Putamen (tissue), 1 donor: ENCODE measurements around the gene AMN1.
"Not testable (repeated sequence)": the region's sequence is repeated elsewhere in the genome, so short reads cannot be mapped to it uniquely, and the experiment has no call there.

ENCODE experiments used
- DNase-seq: peaks from one replicate; pipeline ENCODE4 v3.0.0-alpha.2; 2016; ENCODE audit warnings: low spot score

The AMN1 gene

GRCh38 chr12:31685801-31686200, 43.0 kb downstream of the AMN1 start:
- no peak for DNase-seq

- DNase-seq = no peak
Observed at GRCh38 chr12:31682136-31682962, 46.5 kb downstream of the AMN1 start.

- DNase-seq = no peak
Observed at GRCh38 chr12:31672521-31672920, 56.3 kb downstream of the AMN1 start.

- DNase-seq = not testable (repeated sequence)
Observed at GRCh38 chr12:31669582-31669981, 59.2 kb downstream of the AMN1 start.

- DNase-seq = no peak
Observed at GRCh38 chr12:31669020-31669419, 59.8 kb downstream of the AMN1 start.

GRCh38 chr12:31664038-31664437, 64.8 kb downstream of the AMN1 start:
- DNase-seq = no peak

- DNase-seq = no peak
Observed at GRCh38 chr12:31663576-31663975, 65.2 kb downstream of the AMN1 start.

GRCh38 chr12:31662176-31662849, 66.5 kb downstream of the AMN1 start:
- no peak for DNase-seq

- DNase-seq = peak; percentile 92
Observed at GRCh38 chr12:31659087-31659942, 69.5 kb downstream of the AMN1 start, which contains the start of gene ETFBKMT. ETFBKMT (plus strand) TSS chr12:31659688; CDS start chr12:31661954, 2,266 bp downstream.

GRCh38 chr12:31658471-31659086, 70.2 kb downstream of the AMN1 start:
- no peak for DNase-seq

- no peak for DNase-seq
Observed at GRCh38 chr12:31655792-31656191, 73.0 kb downstream of the AMN1 start.

- no peak for DNase-seq
Observed at GRCh38 chr12:31655208-31655607, 73.6 kb downstream of the AMN1 start.

- DNase-seq = no peak
Observed at GRCh38 chr12:31651893-31652521, 76.8 kb downstream of the AMN1 start.

- DNase-seq = no peak
Observed at GRCh38 chr12:31650918-31651317, 77.9 kb downstream of the AMN1 start.

GRCh38 chr12:31647086-31647491, 81.7 kb downstream of the AMN1 start:
- no peak for DNase-seq

GRCh38 chr12:31645924-31646323, 82.9 kb downstream of the AMN1 start:
- no peak for DNase-seq

- no peak for DNase-seq
Observed at GRCh38 chr12:31644536-31644935, 84.3 kb downstream of the AMN1 start.

- no peak for DNase-seq
Observed at GRCh38 chr12:31641509-31642090, 87.2 kb downstream of the AMN1 start.

- no peak for DNase-seq
Observed at GRCh38 chr12:31634620-31635019, 94.2 kb downstream of the AMN1 start.

- no peak for DNase-seq
Observed at GRCh38 chr12:31633464-31633863, 95.4 kb downstream of the AMN1 start.

- DNase-seq = no peak
Observed at GRCh38 chr12:31631809-31632208, 97.0 kb downstream of the AMN1 start.
